HG03457 (cell line): ENCODE data around the gene NF1.
"Not testable (repeated sequence)": the region's sequence is repeated elsewhere in the genome, so short reads cannot be mapped to it uniquely, and the experiment has no call there.

ENCODE experiments used
- ATAC-seq: cut with Tn5 transposase; IDR thresholded peaks from one replicate; pipeline ENCODE4 v1.9.1; 2021; ENCODE audit warnings: moderate number of reproducible peaks; ENCODE audit not compliant: unreplicated experiment

Gene NF1

GRCh38 chr17:31249835-31250141 is 155.0 kb downstream of the NF1 start:
- ATAC-seq: no peak

GRCh38 chr17:31250229-31250628 is 155.5 kb downstream of the NF1 start:
- no peak for ATAC-seq

- no peak for ATAC-seq
Measured at GRCh38 chr17:31251105-31251969, 156.6 kb downstream of the NF1 start.

GRCh38 chr17:31251970-31252328 is 157.2 kb downstream of the NF1 start:
- ATAC-seq: no peak

GRCh38 chr17:31252741-31253140 is 158.0 kb downstream of the NF1 start:
- no peak for ATAC-seq

- no peak for ATAC-seq
Measured at GRCh38 chr17:31254654-31255053, 159.9 kb downstream of the NF1 start.

GRCh38 chr17:31256936-31257335 is 162.2 kb downstream of the NF1 start:
- ATAC-seq: no peak

GRCh38 chr17:31260151-31260550 is 165.4 kb downstream of the NF1 start:
- no peak for ATAC-seq

- no peak for ATAC-seq
Measured at GRCh38 chr17:31261601-31262000, 166.8 kb downstream of the NF1 start.

GRCh38 chr17:31262923-31263322 is 168.1 kb downstream of the NF1 start:
- not testable (repeated sequence) for ATAC-seq

GRCh38 chr17:31266042-31266441 is 171.3 kb downstream of the NF1 start:
- no peak for ATAC-seq

- ATAC-seq: no peak
Measured at GRCh38 chr17:31269036-31269577, 174.3 kb downstream of the NF1 start.

GRCh38 chr17:31269578-31269983 is 174.8 kb downstream of the NF1 start:
- ATAC-seq: no peak

- no peak for ATAC-seq
Measured at GRCh38 chr17:31272236-31272635, 177.5 kb downstream of the NF1 start.

- no peak for ATAC-seq
Measured at GRCh38 chr17:31272803-31273202, 178.0 kb downstream of the NF1 start.

GRCh38 chr17:31273516-31273915 is 178.7 kb downstream of the NF1 start:
- ATAC-seq: no peak

GRCh38 chr17:31274252-31274651 is 179.5 kb downstream of the NF1 start:
- ATAC-seq: no peak

- no peak for ATAC-seq
Measured at GRCh38 chr17:31275116-31275515, 180.3 kb downstream of the NF1 start.

GRCh38 chr17:31279401-31279800 is 184.6 kb downstream of the NF1 start:
- no peak for ATAC-seq

GRCh38 chr17:31281061-31281460 is 186.3 kb downstream of the NF1 start:
- ATAC-seq: no peak

- ATAC-seq: no peak
Measured at GRCh38 chr17:31283841-31284240, 189.1 kb downstream of the NF1 start.

- ATAC-seq: no peak
Measured at GRCh38 chr17:31286587-31286986, 191.8 kb downstream of the NF1 start.

- ATAC-seq: not testable (repeated sequence)
Measured at GRCh38 chr17:31287932-31288331, 193.2 kb downstream of the NF1 start.
